ENCODE data around the gene PSKH1.
"Not testable (repeated sequence)": the region's sequence is repeated elsewhere in the genome, so short reads cannot be mapped to it uniquely, and the experiment has no call there.

PSKH1 gene

GRCh38 chr16:67907397-67908180, 14.5 kb downstream of the PSKH1 start:
- TF ChIP-seq CTCF (IDR thresholded peaks at IDR 0.05): no peak
- H3K79me2 ChIP-seq: peaks cover 58% of the 10 kb centered on the region
- no peak overlapping the region for H3K27ac ChIP-seq
- H3K27me3 ChIP-seq (ENCODE audit: control insufficient read depth, insufficient read depth, low read length): no peaks in the 10 kb centered on the region
- no peaks in the 10 kb centered on the region for H3K9me3 ChIP-seq (ENCODE audit: control insufficient read depth, low read length)
- H2AFZ ChIP-seq: no peak overlapping the region
- H3K4me1 ChIP-seq: no peaks in the 10 kb centered on the region
- H3K9ac ChIP-seq: no peak overlapping the region
- H3K4me3 ChIP-seq (ENCODE audit: low read depth, low read length): no peak overlapping the region
- H3K4me2 ChIP-seq (ENCODE audit: low read length): no peak overlapping the region
- H3K36me3 ChIP-seq (ENCODE audit: control insufficient read depth, insufficient read depth, low read length): no peaks in the 10 kb centered on the region

- H3K27ac ChIP-seq: no peak overlapping the region
- no peaks in the 10 kb centered on the region for H3K27me3 ChIP-seq (ENCODE audit: control insufficient read depth, insufficient read depth, low read length)
- H3K9ac ChIP-seq: no peak overlapping the region
Measured at GRCh38 chr16:67909056-67909742, 16.1 kb downstream of the PSKH1 start.

GRCh38 chr16:67910158-67910557, 17.1 kb downstream of the PSKH1 start:
- no peak overlapping the region for H2AFZ ChIP-seq
- H3K4me2 ChIP-seq (ENCODE audit: low read length): no peak overlapping the region
- H3K79me2 ChIP-seq: peaks cover 75% of the 10 kb centered on the region
- H3K4me1 ChIP-seq: no peaks in the 10 kb centered on the region
- H3K27me3 ChIP-seq (ENCODE audit: control insufficient read depth, insufficient read depth, low read length): no peaks in the 10 kb centered on the region
- no peak overlapping the region for H3K27ac ChIP-seq
- no peaks in the 10 kb centered on the region for H3K36me3 ChIP-seq (ENCODE audit: control insufficient read depth, insufficient read depth, low read length)
- no peak overlapping the region for H3K9ac ChIP-seq
- no peaks in the 10 kb centered on the region for H3K9me3 ChIP-seq (ENCODE audit: control insufficient read depth, low read length)
- TF ChIP-seq CTCF (IDR thresholded peaks at IDR 0.05): no peak
- no peak overlapping the region for H3K4me3 ChIP-seq (ENCODE audit: low read depth, low read length)

More at GRCh38 chr16:67909056-67909742, 16.1 kb downstream of the PSKH1 start:
- Histone ChIP-seq H3K4me2 (ENCODE audit: low read length) (no peak overlapping the region), H3K4me1 (no peaks in the 10 kb centered on the region), H3K36me3 (ENCODE audit: control insufficient read depth, insufficient read depth, low read length) (no peaks in the 10 kb centered on the region), H3K9me3 (ENCODE audit: control insufficient read depth, low read length) (no peaks in the 10 kb centered on the region), H2AFZ (no peak overlapping the region), H3K4me3 (ENCODE audit: low read depth, low read length) (no peak overlapping the region), H3K79me2 (peaks cover 66% of the 10 kb centered on the region)
- no peak for TF ChIP-seq CTCF (IDR thresholded peaks at IDR 0.05)

- Histone ChIP-seq H3K36me3 (ENCODE audit: control insufficient read depth, insufficient read depth, low read length) (no peaks in the 10 kb centered on the region), H3K9ac (no peak overlapping the region), H3K4me1 (peaks cover 13% of the 10 kb centered on the region), H3K4me2 (ENCODE audit: low read length) (no peak overlapping the region), H2AFZ (no peak overlapping the region), H3K27me3 (ENCODE audit: control insufficient read depth, insufficient read depth, low read length) (no peaks in the 10 kb centered on the region), H3K79me2 (peaks cover 80% of the 10 kb centered on the region), H3K4me3 (ENCODE audit: low read depth, low read length) (no peak overlapping the region), H3K27ac (no peak overlapping the region), H3K9me3 (ENCODE audit: control insufficient read depth, low read length) (no peaks in the 10 kb centered on the region)
- no peak for TF ChIP-seq CTCF (IDR thresholded peaks at IDR 0.05)
Measured at GRCh38 chr16:67914758-67915495, 21.9 kb downstream of the PSKH1 start.

- H2AFZ ChIP-seq; H3K9me3 ChIP-seq (ENCODE audit: control insufficient read depth, low read length); H3K27me3 ChIP-seq (ENCODE audit: control insufficient read depth, insufficient read depth, low read length); H3K9ac ChIP-seq; H3K27ac ChIP-seq; H3K4me3 ChIP-seq (ENCODE audit: low read depth, low read length); H3K36me3 ChIP-seq (ENCODE audit: control insufficient read depth, insufficient read depth, low read length); H3K4me2 ChIP-seq (ENCODE audit: low read length): not testable (repeated sequence)
- H3K4me1 ChIP-seq: peaks cover 13% of the 10 kb centered on the region
- H3K79me2 ChIP-seq: peaks cover 82% of the 10 kb centered on the region
Measured at GRCh38 chr16:67915496-67915769, 22.4 kb downstream of the PSKH1 start.
